DND-41 (cell line): ENCODE data around the gene TSPAN1.

Experiments
- ATAC-seq: fragments of 200-7000 bp; cut with Tn5 transposase; 3 replicates; pipeline ENCODE4 v1.9.1; 2021; ENCODE audit warnings: low read depth; ENCODE audit not compliant: insufficient read depth
- DNase-seq: peaks from one replicate; pipeline ENCODE4 v3.0.0-alpha.2; 2020
- H2AFZ ChIP-seq: 2 replicates; pipeline ENCODE4 v1.6.0; 2012; ENCODE audit warnings: low read depth, low read length
- H3K27ac ChIP-seq: 2 replicates; pipeline ENCODE4 v1.5.1; 2012; ENCODE audit warnings: low read length, inconsistent platforms
- H3K27me3 ChIP-seq: fragments of 200-600 bp; sonication (generic); 2 replicates; pipeline ENCODE4 v1.6.0; 2012; ENCODE audit warnings: low read length, mild to moderate bottlenecking, inconsistent platforms; ENCODE audit not compliant: insufficient read depth, poor library complexity
- H3K36me3 ChIP-seq: 2 replicates; pipeline ENCODE4 v1.5.1; 2012; ENCODE audit warnings: low read length, inconsistent platforms; ENCODE audit not compliant: insufficient read depth
- H3K4me1 ChIP-seq: 2 replicates; pipeline ENCODE4 v1.5.1; 2012; ENCODE audit warnings: mild to moderate bottlenecking, low read length; ENCODE audit not compliant: insufficient read depth
- H3K4me2 ChIP-seq: 2 replicates; pipeline ENCODE4 v1.6.0; 2012; ENCODE audit warnings: mild to moderate bottlenecking, moderate library complexity, low read length, inconsistent platforms; ENCODE audit not compliant: insufficient read depth
- H3K4me3 ChIP-seq, 2 experiments: fragments of 200-600 bp in 1 of 2; shearing (Covaris generic) in 1 of 2; 2 replicates each; pipeline ENCODE4 v1.5.1; 2012 to 2016; ENCODE audit warnings: inconsistent platforms in 2 of 2, low read length in 2 of 2, mild to moderate bottlenecking in 2 of 2, low read depth in 1 of 2, moderate library complexity in 1 of 2
- H3K79me2 ChIP-seq: 2 replicates; pipeline ENCODE4 v1.6.0; 2012; ENCODE audit warnings: low read length, inconsistent platforms; ENCODE audit not compliant: insufficient read depth
- H3K9ac ChIP-seq: 2 replicates; pipeline ENCODE4 v1.6.0; 2012; ENCODE audit warnings: low read depth, mild to moderate bottlenecking, inconsistent platforms, low read length, moderate library complexity
- H3K9me3 ChIP-seq: 2 replicates; pipeline ENCODE4 v1.5.1; 2012; ENCODE audit warnings: low read length, moderate library complexity, mild to moderate bottlenecking, inconsistent platforms; ENCODE audit not compliant: insufficient read depth, severe bottlenecking
- H4K20me1 ChIP-seq: 2 replicates; pipeline ENCODE4 v1.6.0; 2012; ENCODE audit warnings: low read length; ENCODE audit not compliant: insufficient read depth
- CTCF ChIP-seq: IDR thresholded peaks from 2 replicates; pipeline ENCODE4 v1.5.1; 2012; ENCODE audit warnings: borderline replicate concordance, low read length, moderate library complexity, mild to moderate bottlenecking; ENCODE audit not compliant: poor library complexity, severe bottlenecking; ENCODE audit errors: extremely low read depth
- EZH2 ChIP-seq: IDR thresholded peaks from 3 replicates; pipeline ENCODE4 v1.6.1; 2012; ENCODE audit warnings: borderline replicate concordance, low read depth, mild to moderate bottlenecking, moderate library complexity, low read length, inconsistent platforms; ENCODE audit not compliant: severe bottlenecking

The TSPAN1 gene

GRCh38 chr1:46174448-46175231 lies at the start of gene TSPAN1:
Gene TSPAN1 (plus strand): TSS chr1:46175087. CDS start chr1:46181108, 6,021 bp downstream.
- Histone ChIP-seq H4K20me1 (no peaks in the 10 kb centered on the region), H3K4me1 (peaks cover 6% of the 10 kb centered on the region), H3K27me3 (no peaks in the 10 kb centered on the region), H2AFZ (no peak within 1 kb of the TSS), H3K27ac (no peak within 1 kb of the TSS), H3K9me3 (no peaks in the 10 kb centered on the region), H3K4me3 (no peak within 1 kb of the TSS), H3K4me2 (no peak within 1 kb of the TSS), H3K9ac (no peak within 1 kb of the TSS), H3K79me2 (no peaks in the 10 kb centered on the region), H3K36me3 (no peaks in the 10 kb centered on the region)
- TF ChIP-seq CTCF (no peak), EZH2 (no peak)
- no peak for ATAC-seq
- no peak for DNase-seq

- Histone ChIP-seq H2AFZ (no peak overlapping the region), H3K9me3 (no peaks in the 10 kb centered on the region), H3K27ac (no peak overlapping the region), H3K9ac (no peak overlapping the region), H3K4me2 (peak overlapping the region; percentile 3; the same call in 1 of the 2 replicates), H3K4me3 (no peak overlapping the region), H3K36me3 (no peaks in the 10 kb centered on the region), H3K4me1 (peaks cover 31% of the 10 kb centered on the region), H4K20me1 (no peaks in the 10 kb centered on the region; the same call in 1 of the 2 replicates), H3K27me3 (no peaks in the 10 kb centered on the region), H3K79me2 (peaks cover 77% of the 10 kb centered on the region)
- ATAC-seq, result no peak
- DNase-seq, result no peak
- no peak for TF ChIP-seq CTCF
- no peak for TF ChIP-seq EZH2
These were observed 46.5 kb upstream of the TSPAN1 start for GRCh38 chr1:46128344-46128743.

GRCh38 chr1:46130121-46130520 lies 44.8 kb upstream of the TSPAN1 start:
- Histone ChIP-seq H4K20me1 (no peaks in the 10 kb centered on the region; the same call in 1 of the 2 replicates), H2AFZ (no peak overlapping the region), H3K27me3 (no peaks in the 10 kb centered on the region), H3K4me2 (peak overlapping the region; percentile 83), H3K4me3 (peak overlapping the region; percentile 80 to 81; a peak in 3 of 4 replicates), H3K9ac (peak overlapping the region; percentile 67), H3K4me1 (peaks cover 43% of the 10 kb centered on the region), H3K9me3 (no peaks in the 10 kb centered on the region), H3K79me2 (peaks cover 75% of the 10 kb centered on the region), H3K27ac (peak overlapping the region; percentile 44; the same call in 1 of the 2 replicates), H3K36me3 (no peaks in the 10 kb centered on the region)
- TF ChIP-seq CTCF (no peak), EZH2 (no peak)
- DNase-seq, result no peak
- ATAC-seq, result no peak
